COLO668 (cell line): ENCODE data around the gene LCK.
A peak's percentile ranks its signal among the peaks of the same experiment; 100 is the strongest.
"Not testable (repeated sequence)": the region's sequence is repeated elsewhere in the genome, so short reads cannot be mapped to it uniquely, and the experiment has no call there.

Source experiments
- DNase-seq: peaks from one replicate; lab custom pipeline; 2025; ENCODE audit not compliant: unreplicated experiment; lab: John Stamatoyannopoulos, UW

The LCK gene

GRCh38 chr1:32273391-32274208 lies 22.5 kb downstream of the LCK start:
- peak; percentile 84 for DNase-seq

DNA sequence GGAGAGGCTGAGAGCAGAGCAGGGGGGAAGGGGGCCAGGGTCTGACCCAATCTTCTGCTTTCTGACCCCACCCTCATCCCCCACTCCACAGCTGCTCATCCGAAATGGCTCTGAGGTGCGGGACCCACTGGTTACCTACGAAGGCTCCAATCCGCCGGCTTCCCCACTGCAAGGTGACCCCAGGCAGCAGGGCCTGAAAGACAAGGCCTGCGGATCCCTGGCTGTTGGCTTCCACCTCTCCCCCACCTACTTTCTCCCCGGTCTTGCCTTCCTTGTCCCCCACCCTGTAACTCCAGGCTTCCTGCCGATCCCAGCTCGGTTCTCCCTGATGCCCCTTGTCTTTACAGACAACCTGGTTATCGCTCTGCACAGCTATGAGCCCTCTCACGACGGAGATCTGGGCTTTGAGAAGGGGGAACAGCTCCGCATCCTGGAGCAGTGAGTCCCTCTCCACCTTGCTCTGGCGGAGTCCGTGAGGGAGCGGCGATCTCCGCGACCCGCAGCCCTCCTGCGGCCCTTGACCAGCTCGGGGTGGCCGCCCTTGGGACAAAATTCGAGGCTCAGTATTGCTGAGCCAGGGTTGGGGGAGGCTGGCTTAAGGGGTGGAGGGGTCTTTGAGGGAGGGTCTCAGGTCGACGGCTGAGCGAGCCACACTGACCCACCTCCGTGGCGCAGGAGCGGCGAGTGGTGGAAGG lies 23.7 kb downstream of the LCK start:
- DNase-seq, result no peak

GRCh38 chr1:32275424-32275823 lies 24.4 kb downstream of the LCK start:
- no peak for DNase-seq

DNA sequence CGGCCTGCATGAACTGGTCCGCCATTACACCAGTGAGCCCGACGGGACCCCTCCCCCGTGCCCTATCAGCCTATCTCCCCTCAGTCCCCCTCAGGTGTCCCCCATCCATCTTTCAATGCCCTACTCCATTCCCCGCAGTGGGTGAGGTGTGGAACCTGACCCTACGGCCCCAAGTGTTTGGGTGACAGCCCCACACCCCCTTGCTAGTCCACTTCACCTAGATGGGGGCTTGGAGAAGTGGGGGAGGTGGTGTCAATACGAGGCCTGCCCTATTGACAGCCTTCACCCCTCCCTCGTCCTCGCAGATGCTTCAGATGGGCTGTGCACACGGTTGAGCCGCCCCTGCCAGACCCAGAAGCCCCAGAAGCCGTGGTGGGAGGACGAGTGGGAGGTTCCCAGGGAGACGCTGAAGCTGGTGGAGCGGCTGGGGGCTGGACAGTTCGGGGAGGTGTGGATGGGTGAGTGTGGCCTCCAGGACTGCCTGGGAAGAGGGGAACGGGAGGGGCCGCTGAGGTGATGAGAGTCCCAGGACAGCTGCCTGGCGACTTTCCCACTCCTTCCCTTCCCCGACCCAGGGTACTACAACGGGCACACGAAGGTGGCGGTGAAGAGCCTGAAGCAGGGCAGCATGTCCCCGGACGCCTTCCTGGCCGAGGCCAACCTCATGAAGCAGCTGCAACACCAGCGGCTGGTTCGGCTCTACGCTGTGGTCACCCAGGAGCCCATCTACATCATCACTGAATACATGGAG lies 25.1 kb downstream of the LCK start:
- no peak for DNase-seq

GRCh38 chr1:32284777-32285176 lies 33.7 kb downstream of the LCK start:
- not testable (repeated sequence) for DNase-seq

DNA sequence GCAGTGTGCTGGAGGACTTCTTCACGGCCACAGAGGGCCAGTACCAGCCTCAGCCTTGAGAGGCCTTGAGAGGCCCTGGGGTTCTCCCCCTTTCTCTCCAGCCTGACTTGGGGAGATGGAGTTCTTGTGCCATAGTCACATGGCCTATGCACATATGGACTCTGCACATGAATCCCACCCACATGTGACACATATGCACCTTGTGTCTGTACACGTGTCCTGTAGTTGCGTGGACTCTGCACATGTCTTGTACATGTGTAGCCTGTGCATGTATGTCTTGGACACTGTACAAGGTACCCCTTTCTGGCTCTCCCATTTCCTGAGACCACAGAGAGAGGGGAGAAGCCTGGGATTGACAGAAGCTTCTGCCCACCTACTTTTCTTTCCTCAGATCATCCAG lies 34.6 kb downstream of the LCK start:
- no peak for DNase-seq

- no peak for DNase-seq
These were observed 35.7 kb downstream of the LCK start for GRCh38 chr1:32286763-32287162.

DNA sequence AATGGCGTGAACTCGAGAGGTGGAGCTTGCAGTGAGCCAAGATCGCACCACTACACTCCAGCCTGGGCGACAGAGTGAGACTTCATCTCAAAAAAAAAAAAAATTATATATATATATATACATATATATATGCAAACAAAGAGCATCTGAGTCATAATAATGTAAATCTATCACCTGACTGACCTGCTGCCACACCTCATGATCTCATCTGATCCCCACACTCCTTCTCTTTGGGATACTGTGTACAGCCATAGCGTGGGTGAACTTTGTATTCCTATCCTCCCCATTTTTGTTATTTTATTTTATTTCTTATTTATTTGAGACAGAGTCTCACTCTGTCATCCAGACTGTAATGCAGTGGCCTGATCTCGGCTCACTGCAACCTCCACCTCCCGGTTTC lies 38.2 kb downstream of the LCK start:
- no peak for DNase-seq

GRCh38 chr1:32291145-32291707 lies 40.2 kb downstream of the LCK start:
- no peak for DNase-seq

GRCh38 chr1:32291708-32292538 lies 40.9 kb downstream of the LCK start, which contains the start of gene HDAC1:
Gene HDAC1, plus strand, starts transcription at chr1:32292083. Its CDS starts 87 bp downstream, at chr1:32292170.
- DNase-seq, result peak; percentile 100

- DNase-seq, result not testable (repeated sequence)
These were observed 47.1 kb downstream of the LCK start for GRCh38 chr1:32298211-32298610.

- DNase-seq, result no peak
These were observed 48.3 kb downstream of the LCK start for GRCh38 chr1:32299327-32299726.

- no peak for DNase-seq
These were observed 52.3 kb downstream of the LCK start for GRCh38 chr1:32303358-32303757.

DNA sequence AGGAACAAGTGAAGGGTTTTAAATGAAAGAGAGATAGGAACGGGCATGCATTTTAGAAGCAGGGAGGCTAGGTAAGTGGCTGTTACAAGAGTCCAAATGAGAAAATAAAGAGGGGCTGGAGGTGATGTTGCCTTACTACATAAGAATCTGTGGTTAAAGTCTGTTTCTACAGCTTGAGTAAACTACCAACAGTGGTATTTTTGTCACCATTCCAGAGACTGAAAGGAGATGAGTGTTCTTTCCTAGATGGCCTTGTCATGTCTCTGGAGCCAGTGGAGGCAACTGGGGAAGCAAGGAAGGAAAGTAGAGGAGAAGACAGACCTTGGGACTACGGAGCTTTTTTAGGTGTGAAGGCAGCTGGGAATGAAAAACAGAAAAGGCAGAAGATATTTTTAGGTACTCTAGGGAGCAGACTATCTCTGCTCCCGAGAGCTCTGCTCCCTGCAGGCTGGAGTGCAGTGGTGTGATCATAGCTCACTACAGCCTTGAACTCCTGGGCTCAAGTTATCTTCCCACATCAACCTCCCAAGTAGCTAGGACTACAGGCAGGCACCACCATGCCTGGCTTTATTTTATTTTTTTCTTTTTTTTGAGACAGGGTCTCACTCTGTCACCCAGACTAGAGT lies 53.0 kb downstream of the LCK start:
- no peak for DNase-seq

GRCh38 chr1:32305310-32305709 lies 54.2 kb downstream of the LCK start:
- no peak for DNase-seq

GRCh38 chr1:32307324-32307723 lies 56.3 kb downstream of the LCK start:
- no peak for DNase-seq

- no peak for DNase-seq
These were observed 58.9 kb downstream of the LCK start for GRCh38 chr1:32309960-32310359.

DNA sequence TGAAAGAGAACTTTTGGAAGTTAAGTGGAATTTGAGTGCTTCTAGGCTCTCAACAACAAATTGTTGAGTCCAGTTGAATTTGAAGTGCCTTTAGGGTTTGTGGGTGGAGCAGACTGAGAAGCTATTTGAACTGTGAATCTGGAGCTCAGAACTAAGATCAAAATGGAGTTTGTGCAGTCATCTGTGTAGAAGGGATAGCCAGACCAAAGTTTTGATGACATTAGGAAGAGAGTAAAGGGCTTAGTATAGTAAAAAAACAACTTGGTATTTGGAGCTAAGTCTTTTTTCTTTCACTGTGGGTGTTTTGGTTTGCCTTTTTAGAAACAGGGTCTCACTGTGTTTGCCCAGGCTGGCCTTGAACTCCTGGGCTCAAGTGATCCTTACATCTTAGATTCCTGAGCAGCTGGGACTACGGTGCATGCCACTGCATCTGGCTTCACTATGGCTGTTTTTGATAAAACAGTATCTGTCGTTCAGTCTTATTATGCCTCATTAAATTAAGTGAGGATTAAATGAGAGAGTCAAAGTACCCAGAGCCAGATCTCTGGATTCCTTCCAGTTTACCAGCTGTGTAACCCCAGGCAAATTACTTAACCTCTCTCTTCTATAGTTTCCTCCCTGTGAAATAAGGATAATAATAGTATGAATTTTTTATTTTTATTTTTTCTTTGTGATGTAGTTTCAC lies 60.8 kb downstream of the LCK start:
- DNase-seq, result no peak

GRCh38 chr1:32316903-32317277 lies 65.8 kb downstream of the LCK start:
- no peak for DNase-seq
